GM12891 (cell line): ENCODE data around the gene CERS6.

Source experiments
- POLR2A ChIP-seq: IDR thresholded peaks from 2 replicates; pipeline ENCODE4 v1.6.1; 2011; ENCODE audit warnings: low read depth, low read length, control low read depth
- POLR2AphosphoS5 ChIP-seq: IDR thresholded peaks from 2 replicates; pipeline ENCODE4 v1.6.1; 2011; ENCODE audit warnings: low read depth, low read length, control low read depth
- SPI1 ChIP-seq: IDR thresholded peaks from 2 replicates; pipeline ENCODE4 v1.6.1; 2011; ENCODE audit warnings: low read depth, low read length, control low read depth

GRCh38 chr2:168669151-168669550 is 213.1 kb downstream of the CERS6 start:
- TF ChIP-seq POLR2AphosphoS5, result no peak
- no peak for TF ChIP-seq POLR2A
- TF ChIP-seq SPI1, result no peak
